Epidermal melanocyte (primary cell): ENCODE measurements around the gene MT1B.

ENCODE experiments used
- DNase-seq: peaks from one replicate; pipeline ENCODE4 v3.0.0; 2011; ENCODE audit warnings: low spot score; ENCODE audit not compliant: insufficient read length

MT1B gene

DNA sequence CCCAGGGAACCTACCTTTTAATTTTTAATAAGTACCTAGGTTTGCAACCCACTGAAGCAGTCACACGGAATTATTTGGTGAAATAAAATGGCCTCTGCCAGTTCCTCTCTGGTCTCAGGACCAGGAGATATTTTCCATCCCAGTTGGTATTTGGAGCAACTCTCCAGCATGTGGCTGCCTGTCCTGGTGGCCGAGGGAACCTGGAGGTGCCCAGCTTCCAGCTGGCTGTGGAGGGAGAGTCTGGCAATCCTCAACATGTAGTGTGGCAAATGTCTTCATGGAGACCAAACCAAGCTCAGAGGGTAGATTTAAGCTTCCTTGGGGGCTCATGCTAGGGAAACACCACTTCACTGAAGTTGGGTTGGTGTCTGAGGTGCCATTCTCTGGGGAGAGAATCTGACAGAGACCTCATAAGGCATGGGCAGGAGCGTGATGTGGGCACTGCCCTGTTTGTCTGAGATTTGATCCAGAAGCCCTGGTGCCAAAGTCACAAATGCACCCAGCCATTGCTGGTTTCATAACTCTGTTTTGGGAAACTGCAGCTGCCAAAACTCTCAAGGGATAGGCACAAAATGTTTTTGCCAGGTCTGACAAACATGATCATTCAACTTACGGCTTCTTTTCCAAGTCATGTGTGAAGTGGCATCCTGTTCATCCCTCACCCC is 33.4 kb downstream of the MT1B start:
- no peak for DNase-seq

DNA sequence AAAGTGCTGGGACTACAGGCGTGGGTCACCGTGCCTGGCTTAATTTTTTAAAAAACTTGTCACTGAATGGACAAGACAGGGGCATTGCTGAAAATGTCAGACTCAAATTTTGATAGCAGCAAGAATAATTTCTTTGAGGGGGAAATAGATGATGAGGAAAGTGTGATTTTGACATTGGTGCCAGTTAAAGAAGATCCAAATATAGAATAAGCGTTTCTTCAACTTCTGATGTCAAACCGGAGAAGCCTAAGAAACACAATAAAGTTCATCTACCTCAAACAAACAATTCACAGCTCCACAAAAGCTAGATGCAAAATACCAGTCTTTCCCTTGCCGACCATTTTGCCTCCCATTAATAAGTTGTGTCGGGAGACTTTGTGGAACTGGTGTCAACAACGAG is 35.1 kb downstream of the MT1B start:
- no peak for DNase-seq

DNA sequence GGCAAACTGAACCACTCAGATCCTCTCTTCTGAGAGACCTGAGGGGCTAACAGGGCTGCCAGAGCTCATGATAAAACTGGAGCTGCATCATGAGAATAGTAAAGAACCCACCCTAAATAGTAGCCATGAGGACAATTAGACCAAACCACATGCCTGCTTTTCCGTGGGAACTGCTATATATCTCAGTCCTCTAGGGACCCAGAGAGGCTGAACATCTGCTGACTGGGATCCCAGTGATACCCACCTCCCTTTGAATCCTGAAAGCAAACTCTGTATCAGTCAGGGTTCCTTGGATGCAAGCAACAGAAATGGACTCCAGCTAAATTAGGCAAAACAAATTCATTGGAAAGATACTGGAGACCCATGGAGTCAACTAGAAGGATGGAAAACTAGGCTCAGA is 37.1 kb downstream of the MT1B start:
- DNase-seq = no peak

DNA sequence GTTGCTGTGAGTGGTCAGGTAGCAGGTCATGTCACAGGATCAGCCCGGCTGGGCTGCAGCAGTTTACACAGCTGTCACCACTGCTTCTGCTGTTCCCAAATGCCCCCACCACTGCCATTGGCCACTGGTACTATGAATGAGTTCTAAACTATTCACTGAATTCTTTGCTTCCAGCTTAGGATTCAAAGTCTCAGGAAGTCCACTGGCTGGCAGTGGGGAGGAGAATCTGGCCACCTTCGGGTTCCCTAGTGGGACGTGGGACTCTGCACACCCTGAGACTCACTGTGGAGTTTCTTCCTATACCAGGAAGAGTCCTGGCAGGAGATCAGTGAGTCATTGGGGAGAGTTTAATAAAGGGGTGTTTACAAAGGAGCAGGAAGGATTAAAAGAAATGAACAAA is 37.5 kb downstream of the MT1B start:
- no peak for DNase-seq

DNA sequence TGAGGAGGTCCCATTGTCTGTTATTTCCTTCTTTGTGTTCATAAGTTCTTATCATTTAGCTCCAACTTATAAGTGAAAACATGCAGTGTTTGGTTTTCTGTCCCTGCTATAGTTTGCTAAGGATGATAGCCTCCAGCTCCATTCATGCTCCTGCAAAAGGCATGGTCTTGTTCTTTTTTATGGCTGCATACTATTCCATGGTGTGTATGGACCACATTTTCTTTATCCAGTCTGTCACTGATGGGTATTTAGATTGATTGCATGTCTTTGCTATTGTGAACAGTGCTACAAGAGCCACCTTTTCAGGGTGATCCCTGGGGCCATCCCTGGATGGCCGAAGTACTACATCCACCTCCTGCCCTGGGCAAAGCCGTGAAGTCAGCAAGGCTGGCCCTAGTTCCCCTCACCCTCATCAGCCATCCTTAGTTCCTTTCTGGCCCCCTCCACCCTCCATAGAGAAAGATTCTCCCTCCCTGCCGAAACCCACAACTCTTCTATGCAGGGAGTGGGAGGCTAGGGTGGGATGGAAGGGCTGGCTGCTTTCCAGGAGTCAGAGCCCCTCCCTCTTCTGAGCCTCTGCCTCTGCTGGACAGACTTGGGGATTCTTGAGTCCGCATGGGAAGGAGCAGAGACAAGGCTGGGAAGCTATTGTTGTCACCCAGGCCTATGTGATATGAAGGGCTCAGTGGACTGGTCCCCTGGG is 38.9 kb downstream of the MT1B start:
- DNase-seq = no peak

DNA sequence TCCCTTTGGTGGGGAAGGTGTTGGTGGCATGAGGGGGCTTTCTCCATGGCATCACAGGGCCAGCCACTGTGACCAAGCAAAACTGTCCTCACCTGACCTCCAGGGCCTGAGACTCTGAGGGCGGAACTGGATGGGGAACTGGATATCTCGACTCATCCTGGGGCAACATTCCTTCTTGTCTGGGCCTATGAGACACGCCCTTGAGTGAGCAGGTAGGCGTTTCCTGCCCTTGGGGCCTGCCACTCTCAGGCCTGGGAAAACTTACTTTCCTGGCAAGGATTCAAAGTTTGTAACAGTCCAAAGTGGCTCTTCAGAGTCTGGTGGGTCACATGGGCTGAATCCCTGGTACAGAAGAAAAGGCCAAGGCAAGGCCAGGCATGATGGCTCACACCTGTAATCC is 40.2 kb downstream of the MT1B start:
- DNase-seq = no peak

DNA sequence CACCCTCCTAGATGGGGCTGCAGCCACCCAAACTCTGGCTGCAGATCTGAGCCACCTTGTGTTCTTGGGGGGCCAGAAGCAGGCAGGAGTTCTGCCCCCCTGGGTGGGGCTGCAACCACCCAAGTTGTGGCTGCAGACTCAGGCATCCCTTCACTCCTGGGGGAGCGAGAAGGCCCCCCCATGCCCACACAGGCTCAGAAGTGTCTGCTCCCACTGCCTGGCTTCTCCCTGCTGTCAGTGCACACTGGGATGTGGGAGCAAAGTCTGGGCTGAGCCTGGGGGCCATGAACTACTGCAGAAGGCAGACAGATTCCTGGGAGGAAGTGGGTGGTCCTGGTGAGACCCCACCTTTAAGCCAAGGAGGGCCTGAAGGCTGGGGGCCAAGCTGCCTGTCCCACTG is 43.6 kb downstream of the MT1B start:
- DNase-seq = no peak

DNA sequence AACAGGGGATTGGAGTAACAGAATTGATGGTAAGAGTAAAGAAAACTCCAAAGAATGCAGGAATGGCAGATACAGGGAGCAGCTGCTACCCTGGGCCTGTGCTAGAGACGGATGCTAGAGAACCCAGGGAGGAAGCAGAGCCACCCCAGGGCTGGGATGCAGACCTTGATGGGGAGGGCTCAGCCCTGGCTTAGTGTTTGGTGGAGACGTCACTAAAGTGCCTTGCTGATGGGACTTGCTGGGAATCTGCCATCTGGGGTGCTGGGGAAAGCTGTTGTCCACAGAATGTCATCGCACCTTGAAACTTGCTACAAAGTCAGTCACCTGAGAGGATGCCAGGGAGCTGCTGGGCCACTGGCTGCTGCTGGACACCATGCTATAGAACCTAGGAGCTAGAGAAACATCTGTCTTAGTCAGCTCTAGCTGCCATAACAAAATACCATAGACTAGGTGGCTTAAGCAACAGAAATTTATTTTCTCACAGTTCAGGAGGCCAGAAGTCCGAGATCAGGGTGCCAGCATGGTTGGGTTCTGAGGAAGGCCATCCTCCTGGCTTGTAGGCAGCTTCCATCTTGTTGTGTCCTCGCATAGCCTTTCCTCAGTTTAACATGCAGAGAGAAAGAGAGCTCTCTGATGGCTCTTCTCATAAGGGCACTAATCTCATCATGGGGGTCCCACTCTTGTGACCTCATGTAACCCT is 45.9 kb downstream of the MT1B start:
- no peak for DNase-seq

DNA sequence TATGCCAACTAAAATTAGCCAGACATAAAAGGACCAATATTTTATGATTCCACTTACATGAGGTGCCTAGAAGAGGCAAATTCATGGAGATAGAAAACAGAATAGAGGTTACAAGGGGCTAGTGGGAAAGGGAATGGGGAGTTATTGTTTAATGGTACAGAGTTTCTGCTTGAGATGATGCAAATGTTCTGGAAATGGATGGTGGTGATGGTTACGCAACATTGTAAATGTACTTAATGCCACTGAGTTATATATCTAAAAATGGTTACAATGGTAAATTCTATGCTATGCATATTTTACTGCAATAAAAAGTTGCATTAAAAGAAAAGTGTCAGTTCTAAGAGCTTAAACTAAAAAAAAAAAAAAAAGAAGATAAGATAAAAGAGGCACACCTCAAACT is 48.5 kb downstream of the MT1B start:
- DNase-seq = no peak

DNA sequence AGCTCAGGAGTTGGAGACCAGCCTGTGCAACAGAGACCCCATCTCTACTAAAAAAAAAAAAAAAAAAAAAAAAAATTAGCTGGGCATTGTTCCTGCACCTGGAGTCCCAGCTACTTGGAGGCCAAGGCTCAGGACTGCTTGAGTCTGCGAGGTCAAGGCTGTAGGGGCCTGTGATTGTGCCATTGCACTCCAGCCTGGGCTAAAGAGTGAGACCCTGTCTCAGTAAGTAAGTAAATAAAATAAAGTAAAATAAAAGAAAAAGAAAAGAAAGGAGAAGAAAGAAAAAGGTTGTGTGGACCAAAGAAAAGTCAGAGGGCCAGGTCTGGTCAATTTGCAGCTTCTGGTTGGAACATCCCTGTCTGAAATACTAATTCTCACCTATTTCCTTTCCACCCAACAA is 48.9 kb downstream of the MT1B start:
- no peak for DNase-seq

DNA sequence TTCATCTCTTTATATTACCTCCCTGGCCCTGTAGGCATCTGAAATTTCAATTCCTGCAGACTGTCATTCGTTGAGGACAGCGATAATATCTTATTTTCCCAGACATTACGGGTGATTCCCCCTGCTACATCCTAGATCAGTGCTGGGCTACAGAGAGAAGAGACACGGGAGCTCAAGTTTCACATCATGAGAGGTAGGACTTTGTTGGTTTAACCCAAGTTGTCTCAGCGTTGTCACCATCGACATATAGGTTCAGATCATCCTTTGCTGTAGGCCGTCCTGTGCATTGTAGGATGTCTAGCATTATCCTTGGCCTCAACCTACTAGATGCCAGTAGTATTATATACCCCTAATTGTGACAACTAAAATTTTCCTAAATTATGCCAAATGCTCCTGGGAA is 49.8 kb downstream of the MT1B start:
- DNase-seq = no peak
